ENCODE results near the gene NECTIN2.

The NECTIN2 gene

DNA sequence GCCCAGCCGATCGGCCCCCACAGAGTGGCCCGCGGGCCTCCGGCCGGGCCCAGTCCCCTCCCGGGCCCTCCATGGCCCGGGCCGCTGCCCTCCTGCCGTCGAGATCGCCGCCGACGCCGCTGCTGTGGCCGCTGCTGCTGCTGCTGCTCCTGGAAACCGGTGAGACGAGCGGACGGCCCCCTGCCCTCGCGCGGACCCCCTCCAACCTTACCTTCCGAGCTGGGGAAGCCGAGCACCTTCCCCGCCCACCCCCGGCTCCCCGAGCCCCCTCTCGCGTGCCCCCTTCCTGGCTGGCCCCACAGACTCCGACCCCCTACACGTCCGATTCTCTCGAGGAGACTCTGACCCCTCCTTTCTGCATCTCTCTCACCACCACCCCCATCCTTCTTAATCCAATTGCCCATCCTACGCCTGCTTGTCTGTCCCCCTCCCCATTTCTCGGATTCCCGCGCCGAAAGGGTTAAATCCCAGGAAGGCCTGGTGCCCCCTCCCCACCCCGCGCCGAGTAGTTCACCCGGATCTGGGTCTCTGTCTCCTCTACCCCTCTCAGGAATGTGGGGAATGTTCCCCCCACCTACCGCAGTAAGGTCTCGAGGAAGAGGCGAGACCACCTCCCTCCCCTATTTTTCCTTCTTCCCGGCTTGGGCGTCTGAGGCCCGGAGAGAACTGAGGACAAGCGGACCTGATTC lies 502 bp downstream of the NECTIN2 start:
- WGBS: under 1% methylated on average over 45 of the region's 51 CpGs
- H2AFZ ChIP-seq (ENCODE audit: low read depth, low read length): no peak overlapping the region
- H3K18ac ChIP-seq (ENCODE audit: low read depth in 1 of 2, low read length in 2 of 2): peak overlapping the region; percentile 94 to 99
- DNase-seq: peak; percentile 43
- H3K4ac ChIP-seq (ENCODE audit: low read depth in 1 of 2, low read length in 2 of 2): peak overlapping the region; percentile 95 to 99
- H2AK5ac ChIP-seq (ENCODE audit: low read length, severe bottlenecking): peak overlapping the region; percentile 78
- H3K9me3 ChIP-seq (ENCODE audit: control insufficient read depth, low read length): no peaks in the 10 kb centered on the region
- H3K27ac ChIP-seq (ENCODE audit: low read length, poor library complexity, severe bottlenecking): peak overlapping the region; percentile 98
- H3K79me1 ChIP-seq (replicated peaks; ENCODE audit: low read length, poor library complexity, severe bottlenecking): no peaks in the 10 kb centered on the region
- peak overlapping the region in 1 of 2 experiments; percentile 79 for H3K23ac ChIP-seq (ENCODE audit: low read length in 2 of 2)
- peak overlapping the region; percentile 98 for H3K9ac ChIP-seq (ENCODE audit: low read length)
- H3K36me3 ChIP-seq (ENCODE audit: control insufficient read depth in 1 of 2, insufficient read depth in 2 of 2, low read depth in 1 of 2, low read length in 2 of 2): peaks cover 0 to 9% of the 10 kb centered on the region in 2 experiments
- H3K4me1 ChIP-seq (ENCODE audit: control insufficient read depth, insufficient read depth, low read depth, low read length): peaks cover 31% of the 10 kb centered on the region
- peak overlapping the region; percentile 66 for H2BK120ac ChIP-seq (ENCODE audit: low read depth, low read length)
- no peaks in the 10 kb centered on the region for H3K27me3 ChIP-seq (ENCODE audit: control insufficient read depth in 1 of 2, insufficient read depth in 1 of 2, low read length in 2 of 2)
- peak overlapping the region; percentile 11 to 91 for H2BK12ac ChIP-seq (ENCODE audit: low read length in 2 of 2)
- peak overlapping the region; percentile 95 for H3K4me3 ChIP-seq (ENCODE audit: insufficient read depth in 1 of 2, low read depth in 1 of 2, low read length in 2 of 2)
- peak overlapping the region; percentile 99 for H2BK5ac ChIP-seq (ENCODE audit: low read depth, low read length, poor library complexity, severe bottlenecking)
- peak overlapping the region; percentile 71 for H3K4me2 ChIP-seq (ENCODE audit: low read length, poor library complexity, severe bottlenecking)
- peak overlapping the region; percentile 96 for H4K91ac ChIP-seq (ENCODE audit: low read length)
- H2BK15ac ChIP-seq (ENCODE audit: low read depth, poor library complexity, severe bottlenecking): peak overlapping the region; percentile 98
- peak overlapping the region; percentile 77 for H4K8ac ChIP-seq (ENCODE audit: low read length)
- H3K14ac ChIP-seq (ENCODE audit: low read length in 2 of 2): peak overlapping the region; percentile 77 to 96

DNA sequence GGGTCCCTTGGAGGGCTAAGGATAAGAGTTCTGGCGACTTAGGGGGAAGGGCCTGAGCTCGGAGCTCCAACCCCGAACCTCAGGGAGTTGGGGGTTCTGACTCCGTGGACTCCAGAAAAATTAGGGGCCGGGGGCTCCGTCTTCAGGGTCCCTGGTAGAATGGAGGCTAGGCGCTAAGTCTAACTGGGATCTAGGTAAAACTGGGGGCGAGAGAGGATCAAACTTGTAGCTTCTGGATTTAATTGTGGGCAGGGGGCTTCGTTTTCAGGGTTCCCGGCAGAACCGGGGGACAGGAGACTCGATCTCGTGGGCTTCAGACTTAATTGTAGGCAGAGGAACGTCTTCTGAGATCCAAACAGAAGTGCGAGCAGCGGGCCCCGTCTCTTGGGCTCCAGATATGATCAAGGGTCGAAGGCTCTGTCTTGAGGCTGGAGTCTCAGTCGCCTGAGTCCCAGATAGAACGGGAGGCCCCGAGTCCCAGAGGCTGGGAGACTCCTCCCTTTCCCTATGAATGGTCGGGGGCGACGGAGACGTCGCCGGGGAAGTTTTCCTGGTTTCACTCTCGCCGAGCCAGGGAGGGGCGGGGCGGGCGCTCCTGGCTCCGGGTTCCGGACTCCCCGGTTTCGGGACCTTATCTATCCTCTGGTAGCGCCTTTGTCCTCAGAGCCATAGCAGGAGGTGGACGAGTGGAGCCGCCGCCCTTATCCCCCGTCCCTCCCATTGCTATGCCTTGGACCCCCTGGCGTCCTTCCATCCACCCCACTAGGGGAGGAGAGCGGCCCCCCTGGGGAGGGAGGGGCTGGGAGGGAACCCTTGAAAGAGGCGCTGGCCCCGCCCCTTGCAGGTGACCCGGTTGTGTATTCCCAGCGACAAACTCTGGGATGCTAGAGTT lies 1.3 kb downstream of the NECTIN2 start:
- H3K36me3 ChIP-seq (ENCODE audit: control insufficient read depth in 1 of 2, insufficient read depth in 2 of 2, low read depth in 1 of 2, low read length in 2 of 2): peaks cover 0 to 12% of the 10 kb centered on the region in 2 experiments
- H2AK5ac ChIP-seq (ENCODE audit: low read length, severe bottlenecking): peak overlapping the region; percentile 78
- WGBS: 1% methylated on average over 42 of the region's 47 CpGs
- H3K9me3 ChIP-seq (ENCODE audit: control insufficient read depth, low read length): no peaks in the 10 kb centered on the region
- H3K9ac ChIP-seq (ENCODE audit: low read length): peak overlapping the region; percentile 98
- H3K18ac ChIP-seq (ENCODE audit: low read depth in 1 of 2, low read length in 2 of 2): peak overlapping the region; percentile 94
- H2BK120ac ChIP-seq (ENCODE audit: low read depth, low read length): peak overlapping the region; percentile 66
- H4K91ac ChIP-seq (ENCODE audit: low read length): peak overlapping the region; percentile 81
- peak; percentile 92 for DNase-seq
- H3K79me1 ChIP-seq (replicated peaks; ENCODE audit: low read length, poor library complexity, severe bottlenecking): no peaks in the 10 kb centered on the region
- H3K4me1 ChIP-seq (ENCODE audit: control insufficient read depth, insufficient read depth, low read depth, low read length): peaks cover 34% of the 10 kb centered on the region
- H2AFZ ChIP-seq (ENCODE audit: low read depth, low read length): no peak overlapping the region
- peak overlapping the region; percentile 68 to 78 for H3K23ac ChIP-seq (ENCODE audit: low read length in 2 of 2)
- H2BK15ac ChIP-seq (ENCODE audit: low read depth, poor library complexity, severe bottlenecking): peak overlapping the region; percentile 94
- no peaks in the 10 kb centered on the region for H3K27me3 ChIP-seq (ENCODE audit: control insufficient read depth in 1 of 2, insufficient read depth in 1 of 2, low read length in 2 of 2)
- peak overlapping the region; percentile 68 to 95 for H3K4ac ChIP-seq (ENCODE audit: low read depth in 1 of 2, low read length in 2 of 2)
- peak overlapping the region; percentile 98 for H3K27ac ChIP-seq (ENCODE audit: low read length, poor library complexity, severe bottlenecking)
- H3K14ac ChIP-seq (ENCODE audit: low read length in 2 of 2): peak overlapping the region; percentile 77 to 79
- peak overlapping the region; percentile 69 for H4K8ac ChIP-seq (ENCODE audit: low read length)
- peak overlapping the region; percentile 11 to 47 for H2BK12ac ChIP-seq (ENCODE audit: low read length in 2 of 2)
- H2BK5ac ChIP-seq (ENCODE audit: low read depth, low read length, poor library complexity, severe bottlenecking): peak overlapping the region; percentile 99
- peak overlapping the region; percentile 71 for H3K4me2 ChIP-seq (ENCODE audit: low read length, poor library complexity, severe bottlenecking)
- H3K4me3 ChIP-seq (ENCODE audit: insufficient read depth in 1 of 2, low read depth in 1 of 2, low read length in 2 of 2): peak overlapping the region; percentile 95

DNA sequence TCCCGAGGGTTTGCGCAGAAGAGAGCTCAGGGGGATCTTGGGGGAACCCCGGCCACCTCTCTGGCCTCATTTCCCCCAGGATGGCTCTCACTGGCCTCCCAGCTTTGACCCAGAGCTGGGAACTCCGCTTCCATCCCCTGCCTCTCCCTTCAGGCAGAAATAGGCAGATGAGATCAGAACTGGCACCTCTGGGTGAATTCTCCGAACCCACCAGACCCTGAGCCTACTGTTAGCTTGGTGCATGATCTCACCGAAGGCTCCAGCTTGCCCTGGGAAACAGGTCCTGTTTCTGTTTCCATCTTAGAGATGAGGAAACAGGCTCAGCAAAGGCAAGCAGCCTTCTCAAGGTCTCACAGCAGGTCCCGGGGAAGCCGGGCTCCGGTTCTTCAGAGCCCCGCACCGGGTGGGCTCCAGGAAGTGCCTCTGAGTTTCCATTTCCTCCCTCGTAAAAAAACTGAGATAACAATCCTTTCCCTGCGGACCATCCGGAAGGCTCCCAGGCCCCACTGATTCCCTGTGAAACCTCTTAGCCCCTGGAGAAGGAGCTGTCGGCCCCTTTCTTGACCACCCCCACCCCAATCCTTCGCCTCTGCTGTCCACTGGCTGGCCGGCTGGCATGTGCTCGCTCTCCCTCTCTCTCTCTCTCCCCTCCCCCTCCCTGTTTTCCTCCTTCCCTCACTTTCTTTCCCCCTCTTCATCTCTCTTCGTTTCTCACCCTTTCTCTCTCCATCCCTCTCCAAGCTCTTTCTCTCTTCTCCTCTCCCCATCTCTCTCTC lies 2.1 kb downstream of the NECTIN2 start:
- H3K4me3 ChIP-seq (ENCODE audit: insufficient read depth in 1 of 2, low read depth in 1 of 2, low read length in 2 of 2): peak overlapping the region; percentile 95
- peak overlapping the region; percentile 44 for H4K91ac ChIP-seq (ENCODE audit: low read length)
- peak overlapping the region; percentile 60 for H2BK5ac ChIP-seq (ENCODE audit: low read depth, low read length, poor library complexity, severe bottlenecking)
- H2BK12ac ChIP-seq (ENCODE audit: low read length in 2 of 2): peak overlapping the region; percentile 6 to 87
- peak overlapping the region; percentile 71 for H3K4me2 ChIP-seq (ENCODE audit: low read length, poor library complexity, severe bottlenecking)
- H3K18ac ChIP-seq (ENCODE audit: low read depth in 1 of 2, low read length in 2 of 2): peak overlapping the region; percentile 46 to 94
- peak overlapping the region; percentile 74 for H4K8ac ChIP-seq (ENCODE audit: low read length)
- peak overlapping the region; percentile 3 for H2BK120ac ChIP-seq (ENCODE audit: low read depth, low read length)
- WGBS: under 1% methylated on average over 19 of the region's 19 CpGs
- no peaks in the 10 kb centered on the region for H3K9me3 ChIP-seq (ENCODE audit: control insufficient read depth, low read length)
- peaks cover 34% of the 10 kb centered on the region for H3K4me1 ChIP-seq (ENCODE audit: control insufficient read depth, insufficient read depth, low read depth, low read length)
- H3K14ac ChIP-seq (ENCODE audit: low read length in 2 of 2): peak overlapping the region in 1 of 2 experiments; percentile 19
- DNase-seq: peak; percentile 90
- H3K23ac ChIP-seq (ENCODE audit: low read length in 2 of 2): peak overlapping the region in 1 of 2 experiments; percentile 63
- H3K4ac ChIP-seq (ENCODE audit: low read depth in 1 of 2, low read length in 2 of 2): peak overlapping the region; percentile 68 to 75
- peak overlapping the region; percentile 94 for H2BK15ac ChIP-seq (ENCODE audit: low read depth, poor library complexity, severe bottlenecking)
- H2AFZ ChIP-seq (ENCODE audit: low read depth, low read length): no peak overlapping the region
- H3K36me3 ChIP-seq (ENCODE audit: control insufficient read depth in 1 of 2, insufficient read depth in 2 of 2, low read depth in 1 of 2, low read length in 2 of 2): peaks cover 0 to 12% of the 10 kb centered on the region in 2 experiments
- peak overlapping the region; percentile 98 for H3K27ac ChIP-seq (ENCODE audit: low read length, poor library complexity, severe bottlenecking)
- H3K9ac ChIP-seq (ENCODE audit: low read length): peak overlapping the region; percentile 98
- H3K27me3 ChIP-seq (ENCODE audit: control insufficient read depth in 1 of 2, insufficient read depth in 1 of 2, low read length in 2 of 2): no peaks in the 10 kb centered on the region
- no peak overlapping the region for H2AK5ac ChIP-seq (ENCODE audit: low read length, severe bottlenecking)
- H3K79me1 ChIP-seq (replicated peaks; ENCODE audit: low read length, poor library complexity, severe bottlenecking): no peaks in the 10 kb centered on the region
